IPS-20b (cell line): ENCODE measurements around the gene MSANTD7.
A peak's percentile ranks its signal among the peaks of the same experiment; 100 is the strongest.

Experiments used
- H3K27ac ChIP-seq: one replicate; pipeline ENCODE4 v1.5.1; 2013; ENCODE audit warnings: low read length
- H3K27me3 ChIP-seq: 2 replicates; pipeline ENCODE4 v1.6.1; 2013; ENCODE audit warnings: mild to moderate bottlenecking, low read length, inconsistent platforms; ENCODE audit not compliant: insufficient read depth
- H3K36me3 ChIP-seq: 2 replicates; pipeline ENCODE4 v1.6.1; 2013; ENCODE audit warnings: low read depth, mild to moderate bottlenecking, inconsistent platforms, low read length, moderate library complexity; ENCODE audit not compliant: insufficient read depth
- H3K4me1 ChIP-seq: 2 replicates; pipeline ENCODE4 v1.6.1; 2013; ENCODE audit warnings: mild to moderate bottlenecking, control low read depth, inconsistent platforms, low read length, moderate library complexity; ENCODE audit not compliant: insufficient read depth
- H3K4me3 ChIP-seq: 2 replicates; pipeline ENCODE4 v1.5.1; 2013; ENCODE audit warnings: mild to moderate bottlenecking, low read length, inconsistent platforms
- H3K9ac ChIP-seq: 2 replicates; pipeline ENCODE4 v1.6.1; 2013; ENCODE audit warnings: low read depth, mild to moderate bottlenecking, inconsistent platforms, low read length, moderate library complexity
- H3K9me3 ChIP-seq: 2 replicates; pipeline ENCODE4 v1.6.1; 2013; ENCODE audit warnings: mild to moderate bottlenecking, low read depth, low read length, inconsistent platforms; ENCODE audit not compliant: insufficient read depth

Gene MSANTD7

DNA sequence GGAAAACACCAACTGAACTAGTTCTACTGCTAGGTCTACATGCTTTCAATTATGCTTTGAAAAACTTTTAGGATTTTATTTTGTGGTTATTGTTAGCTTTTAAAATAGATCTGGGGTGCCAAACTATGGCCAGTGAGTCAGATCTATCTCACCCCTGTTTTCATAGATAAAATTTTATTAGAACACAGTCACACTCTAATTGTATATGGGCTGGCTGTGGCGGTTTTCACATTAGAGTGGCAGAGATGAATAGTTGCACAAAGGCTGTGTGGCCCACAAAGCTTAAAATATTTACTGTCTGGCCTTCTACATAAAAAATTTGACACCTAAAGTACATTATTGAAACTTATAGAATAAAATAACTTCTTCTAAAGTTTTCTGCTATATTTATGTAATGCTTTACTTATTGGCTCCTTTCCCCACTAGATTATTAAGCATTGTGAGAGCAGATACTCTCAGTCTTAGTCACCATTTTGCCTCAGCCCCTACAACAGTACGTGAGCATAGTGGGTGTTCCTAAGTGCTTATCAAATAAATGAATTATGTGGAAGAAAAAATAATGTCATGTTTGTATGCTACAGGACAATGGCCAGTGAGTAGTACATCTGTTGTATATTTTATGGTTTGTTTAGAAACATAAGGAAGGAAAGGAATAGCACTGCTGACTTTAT lies 35.1 kb downstream of the MSANTD7 start:
- Histone ChIP-seq H3K9me3 (no peaks in the 10 kb centered on the region), H3K9ac (no peak overlapping the region), H3K27ac (no peak overlapping the region), H3K4me1 (peaks cover 13% of the 10 kb centered on the region), H3K36me3 (peaks cover 42% of the 10 kb centered on the region), H3K27me3 (no peaks in the 10 kb centered on the region), H3K4me3 (no peak overlapping the region)

DNA sequence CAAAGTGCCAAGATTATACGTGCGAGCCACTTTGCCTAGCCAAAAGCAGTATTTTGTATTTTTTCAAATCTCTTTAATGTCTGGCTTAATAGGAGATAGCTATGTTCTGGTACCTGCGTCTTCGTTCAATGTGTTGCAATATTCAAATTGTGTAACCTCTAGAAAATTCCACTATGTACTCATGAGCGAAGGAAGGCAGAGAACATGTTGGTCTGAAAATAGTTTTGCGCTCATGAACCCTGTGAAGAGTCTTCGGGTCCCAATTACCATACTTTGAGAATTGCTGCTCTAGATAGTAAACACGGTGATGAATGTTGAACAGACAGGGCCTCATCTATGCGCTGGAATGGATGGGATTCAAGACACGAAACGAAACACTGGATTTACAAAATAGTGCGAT lies 37.8 kb downstream of the MSANTD7 start:
- Histone ChIP-seq H3K4me1 (peaks cover 17% of the 10 kb centered on the region), H3K9me3 (no peaks in the 10 kb centered on the region), H3K4me3 (no peak overlapping the region), H3K9ac (no peak overlapping the region), H3K27ac (no peak overlapping the region), H3K27me3 (no peaks in the 10 kb centered on the region), H3K36me3 (peaks cover 14% of the 10 kb centered on the region)

DNA sequence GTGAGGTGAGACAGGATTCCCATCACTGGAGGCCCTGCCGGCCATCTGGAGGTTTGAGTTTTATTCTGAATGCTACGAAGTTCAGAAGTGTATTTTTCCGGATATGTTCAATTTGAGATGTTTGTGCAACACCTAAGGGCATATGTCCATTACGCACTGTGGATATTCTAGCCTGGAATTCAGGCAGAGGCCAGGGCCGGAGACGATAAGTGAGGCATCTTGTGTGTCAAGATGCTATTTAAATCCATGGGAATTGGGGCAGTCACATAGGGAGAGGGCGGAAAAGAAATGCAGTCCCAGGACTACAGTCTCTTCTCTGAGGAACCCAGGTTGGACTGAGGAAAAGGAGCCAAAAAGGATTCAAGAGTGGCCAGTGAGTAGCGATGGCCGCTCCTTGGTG lies 38.7 kb downstream of the MSANTD7 start:
- Histone ChIP-seq H3K9ac (peak overlapping the region; percentile 99; the same call in 1 of the 2 replicates), H3K27me3 (no peaks in the 10 kb centered on the region), H3K4me3 (peak overlapping the region; percentile 83), H3K4me1 (peaks cover 17% of the 10 kb centered on the region), H3K9me3 (no peaks in the 10 kb centered on the region), H3K27ac (no peak overlapping the region), H3K36me3 (peaks cover 14% of the 10 kb centered on the region; the same call in 1 of the 2 replicates)

DNA sequence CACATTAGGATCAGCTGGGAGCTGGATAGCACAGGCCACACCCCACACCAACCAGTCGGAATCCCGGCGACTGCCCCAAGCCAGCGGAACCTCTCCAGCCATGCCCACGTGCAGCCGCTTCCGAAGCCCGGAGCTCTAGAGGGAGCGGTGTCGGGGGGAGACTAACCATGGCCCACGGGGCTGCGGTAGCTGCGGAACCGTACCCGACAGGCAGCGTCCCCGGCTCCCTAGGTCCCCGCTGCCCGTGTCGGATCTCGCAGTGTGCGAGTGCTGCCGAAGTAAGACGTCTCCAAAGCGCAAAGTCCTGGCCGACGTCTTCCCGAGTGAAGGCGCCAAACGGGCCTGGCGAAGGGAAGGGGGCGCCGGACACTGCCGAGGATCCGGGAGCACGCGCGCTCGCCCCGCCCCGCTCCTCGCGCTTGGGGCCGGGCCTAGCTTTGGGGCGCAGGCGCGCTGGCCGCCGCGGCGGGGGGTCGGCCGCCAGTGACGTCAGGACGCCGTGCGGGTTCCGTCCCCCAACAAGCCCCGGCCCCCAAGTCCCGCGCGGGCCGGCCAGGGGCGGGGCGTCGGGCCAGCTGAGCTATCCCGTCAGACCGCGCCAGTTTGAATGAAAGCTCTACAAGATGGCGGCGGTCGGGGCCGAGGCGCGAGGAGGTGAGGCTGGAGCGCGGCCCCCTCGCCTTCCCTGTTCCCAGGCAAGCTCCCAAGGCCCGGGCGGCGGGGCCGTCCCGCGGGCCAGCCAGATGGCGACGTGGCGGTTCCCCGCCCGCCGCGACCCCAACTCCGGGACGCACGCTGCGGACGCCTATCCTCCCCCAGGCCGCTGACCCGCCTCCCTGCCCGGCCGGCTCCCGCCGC lies 40.4 kb downstream of the MSANTD7 start, which contains the start of gene SUV39H2:
TSS of gene SUV39H2 (plus strand) at position 601 of the 858 bp plus-strand sequence. CDS start at position 624, 23 bp downstream.
- Histone ChIP-seq H3K4me3 (peak within 1 kb of the TSS; percentile 83), H3K27me3 (no peaks in the 10 kb centered on the region), H3K4me1 (peaks cover 17% of the 10 kb centered on the region), H3K36me3 (peaks cover 16% of the 10 kb centered on the region), H3K27ac (peak within 1 kb of the TSS; percentile 94), H3K9me3 (no peaks in the 10 kb centered on the region), H3K9ac (peak within 1 kb of the TSS; percentile 99)

DNA sequence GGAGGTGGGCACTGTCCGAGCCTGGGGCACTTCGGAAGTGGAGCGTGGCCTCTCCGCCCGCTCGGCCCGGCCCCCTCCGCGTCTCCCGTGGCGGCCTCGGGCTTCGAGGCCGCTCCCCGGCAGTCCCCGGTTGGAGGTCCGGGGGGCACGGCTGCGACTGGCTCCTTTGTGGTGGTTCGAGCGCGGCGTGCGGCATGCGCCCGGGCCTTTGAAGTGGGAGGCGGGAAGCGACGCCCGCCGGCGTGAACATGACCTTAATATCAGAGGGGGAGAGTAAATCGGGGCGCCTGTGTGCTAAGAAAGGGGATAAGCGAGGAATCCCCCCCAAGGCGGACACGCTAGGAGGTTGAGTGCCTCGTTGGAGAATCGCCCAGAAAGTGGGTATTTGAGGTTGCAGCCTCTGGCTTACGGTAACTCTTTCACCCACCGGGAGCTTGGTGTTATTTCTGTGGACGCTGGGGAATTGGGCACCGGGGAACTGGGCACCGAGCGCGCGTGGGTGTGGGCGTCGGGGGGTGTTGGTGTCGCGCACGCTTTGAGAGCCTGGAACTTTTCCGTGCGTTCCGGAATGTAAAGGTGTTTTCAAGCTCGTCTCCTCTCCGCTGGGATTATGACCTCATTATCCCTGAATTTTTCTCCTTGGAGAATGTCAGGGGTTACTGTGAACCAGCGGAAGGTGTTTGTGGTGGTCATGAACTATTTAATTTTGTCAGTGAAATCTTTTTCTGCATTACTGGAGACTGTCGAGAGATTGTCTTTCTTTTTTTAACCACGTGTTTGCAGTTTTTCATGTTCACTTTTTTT lies 41.2 kb downstream of the MSANTD7 start:
- Histone ChIP-seq H3K27ac (peak overlapping the region; percentile 68), H3K4me1 (peaks cover 17% of the 10 kb centered on the region), H3K27me3 (no peaks in the 10 kb centered on the region), H3K9me3 (no peaks in the 10 kb centered on the region), H3K4me3 (peak overlapping the region; percentile 83), H3K9ac (peak overlapping the region; percentile 96), H3K36me3 (peaks cover 24% of the 10 kb centered on the region)

DNA sequence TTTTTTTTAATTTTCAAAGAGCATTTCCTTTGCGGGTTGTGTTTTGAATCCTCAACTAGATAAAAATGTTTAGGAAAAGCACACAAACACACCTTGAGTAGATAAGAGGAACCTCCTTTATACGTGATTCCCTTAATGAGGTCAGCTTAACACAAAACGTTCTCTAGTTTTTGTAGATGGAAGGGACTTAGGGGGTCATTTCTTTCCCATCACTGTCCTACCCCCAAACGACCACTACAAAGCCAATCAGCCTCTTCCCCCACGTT lies 41.8 kb downstream of the MSANTD7 start:
- no peaks in the 10 kb centered on the region for H3K9me3 ChIP-seq
- no peaks in the 10 kb centered on the region for H3K27me3 ChIP-seq
- H3K27ac ChIP-seq = no peak overlapping the region
- H3K36me3 ChIP-seq = peaks cover 29% of the 10 kb centered on the region
- peak overlapping the region; percentile 83 for H3K4me3 ChIP-seq
- peak overlapping the region; percentile 96; the same call in 1 of the 2 replicates for H3K9ac ChIP-seq
- peaks cover 17% of the 10 kb centered on the region for H3K4me1 ChIP-seq

DNA sequence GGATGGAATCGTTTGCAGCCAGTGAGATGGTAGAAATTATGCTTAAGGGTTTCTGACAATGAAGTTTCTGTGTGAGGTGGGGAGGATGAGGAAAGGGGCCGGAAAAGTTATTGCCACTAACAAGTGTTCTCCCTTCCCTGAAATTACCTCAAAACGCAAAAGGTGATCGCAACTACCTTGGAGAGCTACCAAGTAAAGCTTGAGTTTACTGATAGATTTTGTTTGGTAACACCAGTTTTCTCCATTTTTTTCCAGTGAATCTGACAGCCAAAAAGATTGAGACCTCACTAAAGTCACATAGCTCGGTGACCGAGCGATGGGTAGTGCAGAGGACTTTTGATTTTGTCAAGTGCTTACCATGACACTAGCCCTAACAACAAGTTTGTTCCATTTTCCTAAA lies 42.1 kb downstream of the MSANTD7 start:
- Histone ChIP-seq H3K27me3 (no peaks in the 10 kb centered on the region), H3K9me3 (no peaks in the 10 kb centered on the region), H3K9ac (peak overlapping the region; percentile 96; the same call in 1 of the 2 replicates), H3K27ac (no peak overlapping the region), H3K4me1 (peaks cover 17% of the 10 kb centered on the region), H3K4me3 (peak overlapping the region; percentile 83), H3K36me3 (peaks cover 33% of the 10 kb centered on the region)

DNA sequence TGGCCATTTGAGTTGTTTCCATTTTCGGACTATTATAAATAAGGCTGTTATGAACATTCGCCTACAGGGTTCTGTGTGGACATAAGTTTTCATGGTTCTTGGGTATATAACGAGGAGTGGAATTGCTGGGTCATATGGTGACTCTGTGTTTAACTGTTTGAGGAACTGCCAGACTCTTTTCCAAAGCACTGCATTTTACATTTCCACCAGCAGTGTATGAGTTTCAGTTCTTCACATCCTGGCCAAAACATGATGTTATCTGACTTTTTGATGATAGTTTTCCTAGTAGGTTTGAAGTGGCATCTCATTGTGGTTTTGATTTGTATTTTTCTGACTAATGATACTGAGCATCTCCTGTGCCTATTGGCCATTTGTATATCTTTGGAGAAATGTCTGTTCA lies 46.0 kb downstream of the MSANTD7 start:
- H3K36me3 ChIP-seq = peaks cover 61% of the 10 kb centered on the region
- no peaks in the 10 kb centered on the region for H3K9me3 ChIP-seq
- no peak overlapping the region for H3K9ac ChIP-seq
- no peaks in the 10 kb centered on the region for H3K27me3 ChIP-seq
- peaks cover 4% of the 10 kb centered on the region; the same call in 1 of the 2 replicates for H3K4me1 ChIP-seq
- no peak overlapping the region for H3K27ac ChIP-seq
- no peak overlapping the region for H3K4me3 ChIP-seq
